BJ (cell line): ENCODE measurements around the gene SLC25A13. TPM values are rescaled to one million over a fixed set of nuclear protein-coding genes. Genes with fewer than 3 reads are reported as not detected.

ENCODE experiments used
- CTCF ChIA-PET: fragments of 350-600 bp; formaldehyde crosslinking; extraction: SDS; loops from one replicate; lab custom pipeline; 2021; ENCODE audit warnings: antibody characterized with exemption, inconsistent platforms; lab: Yijun Ruan, JAX
- POLR2A ChIA-PET: fragments of 300-600 bp; sonication (Branson Sonifier 250); formaldehyde crosslinking; extraction: SDS; loops from one replicate; lab custom pipeline; 2021; ENCODE audit warnings: antibody characterized with exemption; lab: Charles Lee
- DNase-seq: peaks from one replicate; pipeline ENCODE4 v3.0.0-alpha.2; 2011; ENCODE audit warnings: low read depth
- H3K27me3 ChIP-seq: 2 replicates; pipeline ENCODE4 v1.6.0; 2011; ENCODE audit warnings: low read length; ENCODE audit not compliant: control insufficient read depth, insufficient read depth
- H3K36me3 ChIP-seq: 2 replicates; pipeline ENCODE4 v1.5.1; 2011; ENCODE audit warnings: low read length; ENCODE audit not compliant: control insufficient read depth, insufficient read depth
- H3K4me3 ChIP-seq: 2 replicates; pipeline ENCODE4 v1.5.1; 2011; ENCODE audit warnings: low read depth, mild to moderate bottlenecking, control low read depth, low read length
- polyA plus RNA-seq: library from polyadenylated mRNA; depleted of rRNA; stranded (reverse); fragments of >200 nt; gene quantifications from 2 replicates; pipeline ENCODE4 v1.2.3, GENCODE V29; 2011
- TF ChIP-seq, protein P1 (sequence below): IDR thresholded peaks from 2 replicates; pipeline ENCODE4 v1.5.1; 2011; ENCODE audit warnings: low read depth, mild to moderate bottlenecking, control low read depth, inconsistent platforms, low read length, moderate library complexity; ENCODE audit not compliant: insufficient read depth

The SLC25A13 gene
- polyA plus RNA-seq, 1 experiment, result 6.2 TPM

DNA sequence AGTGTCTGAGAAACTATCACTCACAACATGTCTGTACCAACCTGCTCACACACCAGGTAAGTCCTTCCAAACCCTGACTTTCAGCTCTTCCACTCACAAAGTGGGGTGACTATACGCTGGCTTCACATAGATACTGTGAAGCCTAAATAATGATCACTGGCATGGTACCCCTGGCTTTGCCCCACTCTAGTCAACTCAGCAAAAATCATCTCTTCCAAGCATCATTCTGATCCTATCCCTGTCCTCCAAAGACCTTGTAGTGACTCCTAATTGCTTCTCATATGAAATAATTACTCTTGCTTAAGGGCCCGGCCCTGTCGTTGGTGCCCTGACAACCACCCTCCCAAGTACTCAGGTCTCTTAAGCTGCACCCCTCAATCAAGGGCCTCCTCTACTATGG is 97.8 kb downstream of the SLC25A13 start:
- ChIA-PET CTCF (interaction anchor here (1.4 kb wide), 1 partner anchor 81 kb away, joined by 3 read pairs; no protein-coding TSS in a partner anchor), POLR2A (no interaction called here)
- no peaks in the 10 kb centered on the region for H3K36me3 ChIP-seq
- TF ChIP-seq, protein P1, sequence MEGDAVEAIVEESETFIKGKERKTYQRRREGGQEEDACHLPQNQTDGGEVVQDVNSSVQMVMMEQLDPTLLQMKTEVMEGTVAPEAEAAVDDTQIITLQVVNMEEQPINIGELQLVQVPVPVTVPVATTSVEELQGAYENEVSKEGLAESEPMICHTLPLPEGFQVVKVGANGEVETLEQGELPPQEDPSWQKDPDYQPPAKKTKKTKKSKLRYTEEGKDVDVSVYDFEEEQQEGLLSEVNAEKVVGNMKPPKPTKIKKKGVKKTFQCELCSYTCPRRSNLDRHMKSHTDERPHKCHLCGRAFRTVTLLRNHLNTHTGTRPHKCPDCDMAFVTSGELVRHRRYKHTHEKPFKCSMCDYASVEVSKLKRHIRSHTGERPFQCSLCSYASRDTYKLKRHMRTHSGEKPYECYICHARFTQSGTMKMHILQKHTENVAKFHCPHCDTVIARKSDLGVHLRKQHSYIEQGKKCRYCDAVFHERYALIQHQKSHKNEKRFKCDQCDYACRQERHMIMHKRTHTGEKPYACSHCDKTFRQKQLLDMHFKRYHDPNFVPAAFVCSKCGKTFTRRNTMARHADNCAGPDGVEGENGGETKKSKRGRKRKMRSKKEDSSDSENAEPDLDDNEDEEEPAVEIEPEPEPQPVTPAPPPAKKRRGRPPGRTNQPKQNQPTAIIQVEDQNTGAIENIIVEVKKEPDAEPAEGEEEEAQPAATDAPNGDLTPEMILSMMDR, result no peak
- DNase-seq, result no peak
- H3K27me3 ChIP-seq, result no peaks in the 10 kb centered on the region
- H3K4me3 ChIP-seq, result no peak overlapping the region

DNA sequence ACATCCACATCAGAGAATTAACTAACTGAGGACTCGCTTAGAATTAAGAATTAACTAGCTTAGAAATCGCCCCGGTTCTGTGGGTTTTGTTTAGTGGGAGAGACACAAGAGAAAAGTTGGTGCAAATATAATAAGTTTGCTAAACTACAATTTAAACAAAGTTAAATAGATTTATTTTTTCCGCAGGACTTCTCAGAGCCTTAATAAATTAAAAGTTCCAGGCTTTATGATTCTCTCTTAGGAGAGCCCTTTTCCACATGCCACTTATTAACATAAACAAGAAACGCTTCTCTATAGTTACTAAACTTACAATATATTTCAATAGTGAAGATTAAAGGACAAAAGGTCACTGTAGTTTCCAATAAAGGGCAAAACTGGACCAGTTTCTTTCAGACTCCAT is 100.0 kb downstream of the SLC25A13 start:
- TF ChIP-seq, protein P1, result no peak
- POLR2A ChIA-PET, result no interaction called here
- Histone ChIP-seq H3K4me3 (no peak overlapping the region), H3K36me3 (no peaks in the 10 kb centered on the region), H3K27me3 (no peaks in the 10 kb centered on the region)
- CTCF ChIA-PET, result no interaction called here
- DNase-seq, result no peak

DNA sequence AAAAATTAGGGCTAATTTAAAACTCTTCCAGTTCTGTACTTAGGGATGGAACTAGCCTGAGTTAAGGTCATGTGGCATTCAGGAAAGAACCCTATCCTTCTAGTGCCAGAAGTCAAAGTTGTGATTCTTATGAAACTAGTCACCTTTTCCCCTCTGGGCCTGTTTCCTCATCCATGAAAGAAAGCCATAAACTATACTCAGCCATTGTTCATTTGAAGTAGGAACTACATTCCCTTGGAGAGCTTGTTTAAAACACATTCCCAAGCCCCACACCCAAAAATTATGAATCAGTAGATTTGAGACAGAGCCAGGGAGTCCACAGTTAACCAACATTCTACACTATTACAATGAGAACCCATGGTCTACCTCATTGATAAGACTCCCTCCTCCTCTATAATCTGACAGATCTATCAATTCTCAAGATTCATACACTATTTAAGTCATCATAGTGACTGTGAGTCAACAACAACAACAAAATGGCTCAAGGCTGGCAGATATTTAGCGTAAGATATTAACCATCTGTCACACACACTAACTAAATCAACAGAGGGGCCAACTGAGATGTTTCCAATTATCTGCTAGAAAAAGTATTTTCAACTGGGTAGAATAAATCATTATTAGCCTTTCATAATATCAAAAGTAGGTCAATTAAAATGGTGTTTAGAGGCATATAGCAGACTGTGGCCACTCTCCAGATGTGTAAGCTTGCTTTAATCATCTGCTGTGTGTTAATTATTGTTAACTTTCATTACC is 102.3 kb downstream of the SLC25A13 start:
- H3K27me3 ChIP-seq, result no peaks in the 10 kb centered on the region
- peak; percentile 60 for DNase-seq
- CTCF ChIA-PET, result no interaction called here
- no peak overlapping the region for H3K4me3 ChIP-seq
- POLR2A ChIA-PET, result no interaction called here
- TF ChIP-seq, protein P1, result no peak
- no peaks in the 10 kb centered on the region for H3K36me3 ChIP-seq

DNA sequence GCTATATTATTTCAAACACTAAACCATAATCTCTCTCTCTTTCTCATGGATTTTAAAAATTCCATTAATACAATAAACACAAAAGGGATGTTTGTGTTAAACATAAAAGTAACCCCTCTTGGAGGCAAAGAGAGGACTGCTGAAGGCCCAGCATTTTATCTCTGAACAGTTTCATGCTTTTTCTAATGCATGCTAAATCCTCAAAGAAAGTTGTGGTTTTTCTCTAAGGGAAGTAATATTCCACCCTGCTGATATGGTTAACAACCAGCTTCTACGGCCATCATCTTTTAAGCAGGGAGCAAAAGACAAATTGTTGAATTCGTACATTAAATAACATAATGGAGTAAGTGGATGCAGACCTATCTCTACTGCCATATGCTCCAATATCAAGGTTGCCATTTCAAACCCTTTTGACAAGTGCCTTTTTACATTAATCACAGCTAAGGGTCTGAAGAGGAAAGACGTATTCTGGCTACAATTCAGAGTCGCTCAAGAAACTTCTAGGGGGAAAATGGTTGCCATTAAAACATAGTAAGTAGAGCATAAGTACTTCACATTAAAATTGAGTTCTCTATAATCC is 103.1 kb downstream of the SLC25A13 start:
- TF ChIP-seq, protein P1, result no peak
- no peak overlapping the region for H3K4me3 ChIP-seq
- no peak for DNase-seq
- no peaks in the 10 kb centered on the region for H3K36me3 ChIP-seq
- ChIA-PET POLR2A (no interaction called here), CTCF (no interaction called here)
- H3K27me3 ChIP-seq, result no peaks in the 10 kb centered on the region

DNA sequence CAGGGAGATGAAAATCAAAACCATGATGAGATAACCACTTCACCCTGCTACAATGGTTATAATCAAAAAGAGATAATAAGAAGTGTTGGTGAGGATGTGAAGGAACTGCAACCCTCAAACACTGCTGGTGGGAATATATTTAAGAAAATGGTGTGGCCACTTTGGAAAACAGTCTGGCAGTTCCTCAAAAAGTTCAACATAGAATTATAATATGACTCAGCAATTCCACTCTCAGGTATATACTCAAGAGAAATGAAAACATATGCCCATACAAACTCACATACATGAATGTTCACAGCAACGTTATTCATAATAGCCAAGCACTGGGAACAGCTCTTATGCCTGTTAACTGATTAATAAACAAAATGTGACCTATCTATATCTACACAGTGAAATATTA is 104.8 kb downstream of the SLC25A13 start:
- Histone ChIP-seq H3K27me3 (no peaks in the 10 kb centered on the region), H3K36me3 (no peaks in the 10 kb centered on the region), H3K4me3 (no peak overlapping the region)
- ChIA-PET CTCF (no interaction called here), POLR2A (no interaction called here)
- TF ChIP-seq, protein P1, result no peak
- DNase-seq, result no peak
